Measurements from ENCODE around the gene STRN4.
"Not testable (repeated sequence)": the region's sequence is repeated elsewhere in the genome, so short reads cannot be mapped to it uniquely, and the experiment has no call there.

Gene STRN4

GRCh38 chr19:46766569-46767317, 20.5 kb upstream of the STRN4 start:
- Histone ChIP-seq H3K9me3 (ENCODE audit: low read length) (no peaks in the 10 kb centered on the region), H3K27ac (ENCODE audit: low read depth, low read length) (no peak overlapping the region), H3K27me3 (ENCODE audit: control insufficient read depth in 1 of 2, insufficient read depth in 2 of 2, low read length in 2 of 2) (no peaks in the 10 kb centered on the region), H3K9ac (ENCODE audit: low read length) (no peak overlapping the region), H3K4me3 (ENCODE audit: low read depth in 1 of 2, low read length in 2 of 2) (no peak overlapping the region), H3K4me1 (ENCODE audit: insufficient read depth, low read length) (peaks cover 3% of the 10 kb centered on the region), H3K36me3 (ENCODE audit: insufficient read depth, low read length) (no peaks in the 10 kb centered on the region)

GRCh38 chr19:46764817-46765291, 18.6 kb upstream of the STRN4 start:
- H3K4me3 ChIP-seq (ENCODE audit: low read depth in 1 of 2, low read length in 2 of 2): no peak overlapping the region
- no peaks in the 10 kb centered on the region for H3K36me3 ChIP-seq (ENCODE audit: insufficient read depth, low read length)
- no peak overlapping the region for H3K9ac ChIP-seq (ENCODE audit: low read length)
- no peak overlapping the region for H3K27ac ChIP-seq (ENCODE audit: low read depth, low read length)
- H3K27me3 ChIP-seq (ENCODE audit: control insufficient read depth in 1 of 2, insufficient read depth in 2 of 2, low read length in 2 of 2): no peaks in the 10 kb centered on the region
- no peaks in the 10 kb centered on the region for H3K9me3 ChIP-seq (ENCODE audit: low read length)
- peaks cover 9% of the 10 kb centered on the region for H3K4me1 ChIP-seq (ENCODE audit: insufficient read depth, low read length)

DNA sequence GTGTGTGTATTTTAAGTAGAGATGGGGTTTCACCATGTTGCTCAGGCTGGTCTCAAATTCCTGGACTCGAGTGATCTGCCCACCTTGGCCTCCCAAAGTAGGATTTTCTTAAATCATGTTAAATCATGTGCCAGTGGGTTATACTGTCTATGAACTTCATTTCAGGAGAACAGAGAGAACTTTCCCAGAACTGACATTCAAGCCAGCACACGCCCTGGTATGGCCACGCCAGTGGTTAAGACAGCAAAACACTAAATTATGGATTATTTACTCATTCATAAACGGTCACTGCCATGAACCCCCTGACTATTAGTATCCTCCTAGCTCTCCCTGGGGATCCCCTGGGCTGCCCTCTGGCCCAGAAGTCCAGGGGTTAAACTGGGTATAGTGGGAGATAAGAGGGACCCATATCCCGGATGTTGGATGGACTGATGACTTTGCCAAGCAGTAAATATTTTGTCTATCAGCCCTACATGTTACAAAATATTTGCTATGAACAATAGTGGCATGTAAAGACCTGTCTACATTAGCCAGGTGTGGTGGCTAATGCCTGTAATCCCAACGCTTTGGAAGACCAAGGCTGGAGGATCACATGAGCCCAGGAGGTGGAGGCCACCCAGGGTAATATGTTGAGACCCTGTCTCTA, 16.1 kb upstream of the STRN4 start:
- no peak overlapping the region for H3K9ac ChIP-seq (ENCODE audit: low read length)
- H3K27ac ChIP-seq (ENCODE audit: low read depth, low read length): no peak overlapping the region
- H3K4me3 ChIP-seq (ENCODE audit: low read depth in 1 of 2, low read length in 2 of 2): no peak overlapping the region
- H3K36me3 ChIP-seq (ENCODE audit: insufficient read depth, low read length): no peaks in the 10 kb centered on the region
- H3K9me3 ChIP-seq (ENCODE audit: low read length): no peaks in the 10 kb centered on the region
- H3K4me1 ChIP-seq (ENCODE audit: insufficient read depth, low read length): peaks cover 11% of the 10 kb centered on the region
- no peaks in the 10 kb centered on the region for H3K27me3 ChIP-seq (ENCODE audit: control insufficient read depth in 1 of 2, insufficient read depth in 2 of 2, low read length in 2 of 2)

DNA sequence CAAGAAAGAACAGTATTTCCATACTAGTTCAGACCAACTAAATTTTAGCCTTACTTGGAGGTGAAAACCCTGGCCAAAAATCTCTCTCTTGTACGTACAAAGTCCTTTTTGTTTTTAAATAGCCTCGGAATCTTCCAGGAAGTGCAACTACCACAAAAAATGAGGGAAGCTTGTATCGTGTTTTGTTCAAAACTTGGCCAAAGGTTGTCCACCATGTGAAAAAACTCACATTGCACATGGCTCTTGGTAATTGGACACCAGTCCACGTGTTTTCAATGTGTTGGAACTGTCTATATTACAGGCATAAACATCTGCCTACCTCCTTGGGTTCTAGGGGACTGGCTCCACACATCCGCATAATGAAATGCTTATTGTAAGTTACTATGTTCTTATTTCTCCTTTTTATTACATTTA, 15.2 kb upstream of the STRN4 start:
- Histone ChIP-seq H3K27ac (ENCODE audit: low read depth, low read length) (no peak overlapping the region), H3K4me3 (ENCODE audit: low read depth in 1 of 2, low read length in 2 of 2) (no peak overlapping the region), H3K9me3 (ENCODE audit: low read length) (no peaks in the 10 kb centered on the region), H3K4me1 (ENCODE audit: insufficient read depth, low read length) (peaks cover 11% of the 10 kb centered on the region), H3K9ac (ENCODE audit: low read length) (no peak overlapping the region), H3K36me3 (ENCODE audit: insufficient read depth, low read length) (peaks cover 8% of the 10 kb centered on the region), H3K27me3 (ENCODE audit: control insufficient read depth in 1 of 2, insufficient read depth in 2 of 2, low read length in 2 of 2) (no peaks in the 10 kb centered on the region)

- H3K27ac ChIP-seq (ENCODE audit: low read depth, low read length): not testable (repeated sequence)
These were observed 14.6 kb upstream of the STRN4 start for GRCh38 chr19:46760897-46761296.

DNA sequence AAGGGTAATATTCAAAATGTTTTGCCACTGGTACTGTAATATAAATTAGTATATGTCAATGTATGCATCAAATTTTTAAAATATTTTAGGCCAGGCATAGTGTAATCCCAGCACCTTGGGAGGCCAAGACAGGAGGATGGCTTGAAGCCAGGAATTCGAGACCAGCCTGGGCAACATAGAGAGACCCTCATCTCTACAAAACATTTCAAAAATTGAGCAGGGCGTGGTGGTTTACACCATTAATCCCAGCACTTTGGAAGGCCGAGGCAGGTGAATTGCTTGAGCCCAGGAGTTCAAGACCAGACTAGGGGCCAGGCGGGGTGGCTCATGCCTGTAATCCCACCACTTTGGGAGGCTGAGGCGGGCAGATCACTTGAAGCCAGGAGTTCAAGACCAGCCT, 14.1 kb upstream of the STRN4 start:
- no peaks in the 10 kb centered on the region for H3K9me3 ChIP-seq (ENCODE audit: low read length)
- no peak overlapping the region for H3K27ac ChIP-seq (ENCODE audit: low read depth, low read length)
- H3K27me3 ChIP-seq (ENCODE audit: control insufficient read depth in 1 of 2, insufficient read depth in 2 of 2, low read length in 2 of 2): no peaks in the 10 kb centered on the region
- peaks cover 10% of the 10 kb centered on the region for H3K36me3 ChIP-seq (ENCODE audit: insufficient read depth, low read length)
- no peak overlapping the region for H3K9ac ChIP-seq (ENCODE audit: low read length)
- no peak overlapping the region for H3K4me3 ChIP-seq (ENCODE audit: low read depth in 1 of 2, low read length in 2 of 2)
- H3K4me1 ChIP-seq (ENCODE audit: insufficient read depth, low read length): peaks cover 11% of the 10 kb centered on the region

More at GRCh38 chr19:46760897-46761296, 14.6 kb upstream of the STRN4 start:
- not testable (repeated sequence) for H3K4me3 ChIP-seq (ENCODE audit: low read depth in 1 of 2, low read length in 2 of 2); H3K9ac ChIP-seq (ENCODE audit: low read length); H3K9me3 ChIP-seq (ENCODE audit: low read length); H3K27me3 ChIP-seq (ENCODE audit: control insufficient read depth in 1 of 2, insufficient read depth in 2 of 2, low read length in 2 of 2); H3K36me3 ChIP-seq (ENCODE audit: insufficient read depth, low read length)
- peaks cover 11% of the 10 kb centered on the region for H3K4me1 ChIP-seq (ENCODE audit: insufficient read depth, low read length)

GRCh38 chr19:46759817-46760333, 13.6 kb upstream of the STRN4 start:
- Histone ChIP-seq H3K27ac (ENCODE audit: low read depth, low read length) (no peak overlapping the region), H3K9ac (ENCODE audit: low read length) (no peak overlapping the region), H3K27me3 (ENCODE audit: control insufficient read depth in 1 of 2, insufficient read depth in 2 of 2, low read length in 2 of 2) (no peaks in the 10 kb centered on the region), H3K36me3 (ENCODE audit: insufficient read depth, low read length) (peaks cover 10% of the 10 kb centered on the region), H3K4me3 (ENCODE audit: low read depth in 1 of 2, low read length in 2 of 2) (no peak overlapping the region), H3K4me1 (ENCODE audit: insufficient read depth, low read length) (peaks cover 11% of the 10 kb centered on the region), H3K9me3 (ENCODE audit: low read length) (no peaks in the 10 kb centered on the region)

- H3K9me3 ChIP-seq (ENCODE audit: low read length): no peaks in the 10 kb centered on the region
- no peak overlapping the region for H3K27ac ChIP-seq (ENCODE audit: low read depth, low read length)
- peaks cover 11% of the 10 kb centered on the region for H3K4me1 ChIP-seq (ENCODE audit: insufficient read depth, low read length)
- H3K27me3 ChIP-seq (ENCODE audit: control insufficient read depth in 1 of 2, insufficient read depth in 2 of 2, low read length in 2 of 2): no peaks in the 10 kb centered on the region
- H3K4me3 ChIP-seq (ENCODE audit: low read depth in 1 of 2, low read length in 2 of 2): no peak overlapping the region
- H3K9ac ChIP-seq (ENCODE audit: low read length): no peak overlapping the region
- H3K36me3 ChIP-seq (ENCODE audit: insufficient read depth, low read length): peaks cover 10% of the 10 kb centered on the region
These were observed 13.0 kb upstream of the STRN4 start for GRCh38 chr19:46759206-46759605.

DNA sequence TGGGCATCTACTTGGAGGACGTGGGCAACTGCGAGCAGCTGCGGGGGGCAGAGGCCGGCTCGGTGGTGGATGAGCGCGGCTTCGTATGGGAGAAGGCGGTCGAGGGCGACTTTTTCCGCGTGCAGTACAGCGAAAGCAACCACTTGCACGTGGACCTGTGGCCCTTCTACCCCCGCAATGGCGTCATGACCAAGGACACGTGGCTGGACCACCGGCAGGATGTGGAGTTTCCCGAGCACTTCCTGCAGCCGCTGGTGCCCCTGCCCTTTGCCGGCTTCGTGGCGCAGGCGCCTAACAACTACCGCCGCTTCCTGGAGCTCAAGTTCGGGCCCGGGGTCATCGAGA, 10.3 kb upstream of the STRN4 start:
- H3K9me3 ChIP-seq (ENCODE audit: low read length): no peaks in the 10 kb centered on the region
- no peaks in the 10 kb centered on the region for H3K27me3 ChIP-seq (ENCODE audit: control insufficient read depth in 1 of 2, insufficient read depth in 2 of 2, low read length in 2 of 2)
- H3K4me1 ChIP-seq (ENCODE audit: insufficient read depth, low read length): peaks cover 11% of the 10 kb centered on the region
- peaks cover 10% of the 10 kb centered on the region for H3K36me3 ChIP-seq (ENCODE audit: insufficient read depth, low read length)
- H3K4me3 ChIP-seq (ENCODE audit: low read depth in 1 of 2, low read length in 2 of 2): no peak overlapping the region
- H3K27ac ChIP-seq (ENCODE audit: low read depth, low read length): no peak overlapping the region
- no peak overlapping the region for H3K9ac ChIP-seq (ENCODE audit: low read length)

DNA sequence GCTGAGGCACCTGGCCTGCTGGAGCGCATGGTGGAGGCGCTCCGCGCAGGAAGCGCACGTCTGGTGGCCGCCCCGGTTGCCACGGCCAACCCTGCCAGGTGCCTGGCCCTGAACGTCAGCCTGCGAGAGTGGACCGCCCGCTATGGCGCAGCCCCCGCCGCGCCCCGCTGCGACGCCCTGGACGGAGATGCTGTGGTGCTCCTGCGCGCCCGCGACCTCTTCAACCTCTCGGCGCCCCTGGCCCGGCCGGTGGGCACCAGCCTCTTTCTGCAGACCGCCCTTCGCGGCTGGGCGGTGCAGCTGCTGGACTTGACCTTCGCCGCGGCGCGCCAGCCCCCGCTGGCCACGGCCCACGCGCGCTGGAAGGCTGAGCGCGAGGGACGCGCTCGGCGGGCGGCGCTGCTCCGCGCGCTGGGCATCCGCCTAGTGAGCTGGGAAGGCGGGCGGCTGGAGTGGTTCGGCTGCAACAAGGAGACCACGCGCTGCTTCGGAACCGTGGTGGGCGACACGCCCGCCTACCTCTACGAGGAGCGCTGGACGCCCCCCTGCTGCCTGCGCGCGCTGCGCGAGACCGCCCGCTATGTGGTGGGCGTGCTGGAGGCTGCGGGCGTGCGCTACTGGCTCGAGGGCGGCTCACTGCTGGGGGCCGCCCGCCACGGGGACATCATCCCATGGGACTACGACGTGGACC, 9.7 kb upstream of the STRN4 start:
- Histone ChIP-seq H3K27me3 (ENCODE audit: control insufficient read depth in 1 of 2, insufficient read depth in 2 of 2, low read length in 2 of 2) (no peaks in the 10 kb centered on the region), H3K4me1 (ENCODE audit: insufficient read depth, low read length) (peaks cover 11% of the 10 kb centered on the region), H3K4me3 (ENCODE audit: low read depth in 1 of 2, low read length in 2 of 2) (no peak overlapping the region), H3K9me3 (ENCODE audit: low read length) (no peaks in the 10 kb centered on the region), H3K27ac (ENCODE audit: low read depth, low read length) (no peak overlapping the region), H3K9ac (ENCODE audit: low read length) (no peak overlapping the region), H3K36me3 (ENCODE audit: insufficient read depth, low read length) (peaks cover 10% of the 10 kb centered on the region)

GRCh38 chr19:46755077-46755852, 9.0 kb upstream of the STRN4 start:
- no peak overlapping the region for H3K9ac ChIP-seq (ENCODE audit: low read length)
- H3K36me3 ChIP-seq (ENCODE audit: insufficient read depth, low read length): peaks cover 16% of the 10 kb centered on the region
- no peak overlapping the region for H3K27ac ChIP-seq (ENCODE audit: low read depth, low read length)
- peaks cover 10% of the 10 kb centered on the region for H3K4me1 ChIP-seq (ENCODE audit: insufficient read depth, low read length)
- no peak overlapping the region for H3K4me3 ChIP-seq (ENCODE audit: low read depth in 1 of 2, low read length in 2 of 2)
- no peaks in the 10 kb centered on the region for H3K27me3 ChIP-seq (ENCODE audit: control insufficient read depth in 1 of 2, insufficient read depth in 2 of 2, low read length in 2 of 2)
- no peaks in the 10 kb centered on the region for H3K9me3 ChIP-seq (ENCODE audit: low read length)

Measured in muscle layer of colon (tissue), 2 donors.